ENCODE data around the gene AMPH.

Gene AMPH

DNA sequence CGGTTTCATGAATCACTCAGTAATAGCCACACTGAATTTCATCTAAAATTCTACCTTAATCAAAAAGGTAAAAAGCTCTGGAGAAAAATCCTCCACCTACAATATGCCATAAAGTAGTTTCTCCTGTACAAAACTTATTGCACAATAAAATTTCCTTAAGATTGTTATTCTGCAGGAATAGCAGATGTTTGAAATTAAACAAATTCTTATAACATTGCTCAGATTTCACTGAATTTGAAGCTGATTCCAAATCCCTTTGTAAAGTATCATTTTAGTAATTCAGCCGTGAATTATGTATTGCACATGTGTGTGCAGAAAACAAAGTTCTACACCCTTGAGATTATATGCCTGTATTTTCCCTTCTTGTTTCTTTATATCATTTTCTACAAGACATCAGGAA is 123.8 kb downstream of the AMPH start:
- H2BK5ac ChIP-seq (ENCODE audit: low read length), result no peak overlapping the region
- H3K27me3 ChIP-seq (ENCODE audit: insufficient read depth, low read length, poor library complexity), result no peaks in the 10 kb centered on the region
- no peak overlapping the region for H3K56ac ChIP-seq (ENCODE audit: low read length)
- no peak overlapping the region for H2BK15ac ChIP-seq (replicated peaks; ENCODE audit: low read depth)
- no peaks in the 10 kb centered on the region for H3K79me1 ChIP-seq (ENCODE audit: low read length)
- H3K79me2 ChIP-seq (ENCODE audit: control insufficient read depth, insufficient read depth, low read length), result no peaks in the 10 kb centered on the region
- H3K27ac ChIP-seq (ENCODE audit: low read depth, low read length), result no peak overlapping the region
- no peak overlapping the region for H3K4me3 ChIP-seq (ENCODE audit: low read length)
- H3K18ac ChIP-seq (ENCODE audit: low read length), result no peak overlapping the region
- H3K23ac ChIP-seq (ENCODE audit: low read length), result no peak overlapping the region
- no peak overlapping the region for H3K4me2 ChIP-seq (ENCODE audit: low read length)
- no peaks in the 10 kb centered on the region for H3K4me1 ChIP-seq (ENCODE audit: control insufficient read depth, low read depth, low read length)
- H3K4ac ChIP-seq (ENCODE audit: low read depth, low read length), result no peak overlapping the region
- WGBS (ENCODE audit: extremely low coverage, insufficient coverage, low lambda C conversion rate), result no CpG with 5 or more reads among the region's 2 CpGs
- no peak overlapping the region for H4K8ac ChIP-seq (ENCODE audit: low read depth, low read length)
- DNase-seq, result no peak
- H3K36me3 ChIP-seq (ENCODE audit: control insufficient read depth, insufficient read depth, low read length), result no peaks in the 10 kb centered on the region
- H2BK120ac ChIP-seq (ENCODE audit: low read depth, low read length), result no peak overlapping the region
- no peak overlapping the region for H4K5ac ChIP-seq (ENCODE audit: low read length)
- H2AK5ac ChIP-seq (ENCODE audit: low read length), result no peak overlapping the region
- no peak overlapping the region for H3K9ac ChIP-seq (ENCODE audit: low read length)

- H3K79me1 ChIP-seq (ENCODE audit: low read length), result no peaks in the 10 kb centered on the region
- H3K79me2 ChIP-seq (ENCODE audit: control insufficient read depth, insufficient read depth, low read length), result no peaks in the 10 kb centered on the region
- no peak overlapping the region for H2BK15ac ChIP-seq (replicated peaks; ENCODE audit: low read depth)
- H3K4me2 ChIP-seq (ENCODE audit: low read length), result no peak overlapping the region
- no peak overlapping the region for H2AK5ac ChIP-seq (ENCODE audit: low read length)
- H4K8ac ChIP-seq (ENCODE audit: low read depth, low read length), result no peak overlapping the region
- H3K18ac ChIP-seq (ENCODE audit: low read length), result no peak overlapping the region
- no peak overlapping the region for H3K9ac ChIP-seq (ENCODE audit: low read length)
- no peak for DNase-seq
- WGBS (ENCODE audit: extremely low coverage, insufficient coverage, low lambda C conversion rate), result no CpG with 5 or more reads among the region's 3 CpGs
- H4K5ac ChIP-seq (ENCODE audit: low read length), result no peak overlapping the region
- H3K4me1 ChIP-seq (ENCODE audit: control insufficient read depth, low read depth, low read length), result no peaks in the 10 kb centered on the region
- H3K27me3 ChIP-seq (ENCODE audit: insufficient read depth, low read length, poor library complexity), result no peaks in the 10 kb centered on the region
- no peak overlapping the region for H2BK120ac ChIP-seq (ENCODE audit: low read depth, low read length)
- H2BK5ac ChIP-seq (ENCODE audit: low read length), result no peak overlapping the region
- no peak overlapping the region for H3K56ac ChIP-seq (ENCODE audit: low read length)
- no peaks in the 10 kb centered on the region for H3K36me3 ChIP-seq (ENCODE audit: control insufficient read depth, insufficient read depth, low read length)
- H3K23ac ChIP-seq (ENCODE audit: low read length), result no peak overlapping the region
- H3K4ac ChIP-seq (ENCODE audit: low read depth, low read length), result no peak overlapping the region
- H3K27ac ChIP-seq (ENCODE audit: low read depth, low read length), result no peak overlapping the region
- H3K4me3 ChIP-seq (ENCODE audit: low read length), result no peak overlapping the region
Measured at GRCh38 chr7:38506756-38507155, 124.4 kb downstream of the AMPH start.

DNA sequence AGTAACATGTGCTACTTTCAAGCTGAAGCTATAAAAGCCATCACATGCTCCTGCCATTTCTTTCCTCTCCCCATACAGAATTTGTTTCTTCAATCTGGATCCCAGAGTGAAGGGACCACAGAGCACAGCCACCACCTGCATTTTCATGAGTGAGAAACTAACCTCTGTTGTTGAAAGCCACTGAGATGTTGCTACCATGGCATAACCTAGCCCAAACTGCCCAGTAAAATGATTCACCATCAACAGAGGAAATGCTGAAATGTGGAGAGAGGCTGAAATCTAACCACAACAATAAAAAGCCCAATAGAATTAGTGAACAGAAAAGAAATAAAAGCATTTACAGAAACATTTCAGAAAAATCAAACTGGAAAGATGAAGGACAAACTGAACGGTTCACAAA is 125.2 kb downstream of the AMPH start:
- no peak overlapping the region for H3K18ac ChIP-seq (ENCODE audit: low read length)
- H3K4me1 ChIP-seq (ENCODE audit: control insufficient read depth, low read depth, low read length), result no peaks in the 10 kb centered on the region
- no CpG with 5 or more reads among the region's 1 CpG for WGBS (ENCODE audit: extremely low coverage, insufficient coverage, low lambda C conversion rate)
- no peak overlapping the region for H3K23ac ChIP-seq (ENCODE audit: low read length)
- H4K8ac ChIP-seq (ENCODE audit: low read depth, low read length), result no peak overlapping the region
- H3K4me3 ChIP-seq (ENCODE audit: low read length), result no peak overlapping the region
- H2BK15ac ChIP-seq (replicated peaks; ENCODE audit: low read depth), result no peak overlapping the region
- H3K4me2 ChIP-seq (ENCODE audit: low read length), result no peak overlapping the region
- H3K36me3 ChIP-seq (ENCODE audit: control insufficient read depth, insufficient read depth, low read length), result no peaks in the 10 kb centered on the region
- H3K79me1 ChIP-seq (ENCODE audit: low read length), result no peaks in the 10 kb centered on the region
- H3K4ac ChIP-seq (ENCODE audit: low read depth, low read length), result no peak overlapping the region
- H2BK5ac ChIP-seq (ENCODE audit: low read length), result no peak overlapping the region
- no peak for DNase-seq
- no peaks in the 10 kb centered on the region for H3K79me2 ChIP-seq (ENCODE audit: control insufficient read depth, insufficient read depth, low read length)
- no peak overlapping the region for H3K56ac ChIP-seq (ENCODE audit: low read length)
- no peaks in the 10 kb centered on the region for H3K27me3 ChIP-seq (ENCODE audit: insufficient read depth, low read length, poor library complexity)
- H2BK120ac ChIP-seq (ENCODE audit: low read depth, low read length), result no peak overlapping the region
- no peak overlapping the region for H3K27ac ChIP-seq (ENCODE audit: low read depth, low read length)
- H2AK5ac ChIP-seq (ENCODE audit: low read length), result no peak overlapping the region
- no peak overlapping the region for H3K9ac ChIP-seq (ENCODE audit: low read length)
- no peak overlapping the region for H4K5ac ChIP-seq (ENCODE audit: low read length)

DNA sequence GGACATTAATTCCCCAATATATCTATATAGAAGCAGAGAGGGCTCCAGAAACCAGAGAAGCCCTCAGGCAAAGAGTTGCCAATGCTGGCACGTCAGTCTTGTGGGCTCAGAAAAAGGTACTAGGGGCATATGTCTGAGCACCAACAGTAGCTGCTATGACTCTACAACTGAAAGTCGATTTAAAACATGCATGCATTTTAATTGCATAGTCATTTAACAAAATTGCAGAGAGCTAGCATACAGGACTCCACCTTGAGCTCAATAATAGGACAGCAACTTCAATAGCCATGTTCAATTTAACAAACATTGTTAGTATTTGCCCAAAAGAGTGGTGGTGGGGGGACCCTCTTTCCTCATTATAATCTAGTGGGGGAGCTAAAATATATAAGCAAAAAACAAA is 126.5 kb downstream of the AMPH start:
- WGBS (ENCODE audit: extremely low coverage, insufficient coverage, low lambda C conversion rate), result no CpG with 5 or more reads among the region's 2 CpGs
- no peak for DNase-seq
- Histone ChIP-seq H3K23ac (ENCODE audit: low read length) (no peak overlapping the region), H2BK15ac (replicated peaks; ENCODE audit: low read depth) (no peak overlapping the region), H3K36me3 (ENCODE audit: control insufficient read depth, insufficient read depth, low read length) (no peaks in the 10 kb centered on the region), H2BK120ac (ENCODE audit: low read depth, low read length) (no peak overlapping the region), H3K27me3 (ENCODE audit: insufficient read depth, low read length, poor library complexity) (no peaks in the 10 kb centered on the region), H3K4me2 (ENCODE audit: low read length) (no peak overlapping the region), H3K9ac (ENCODE audit: low read length) (no peak overlapping the region), H3K4ac (ENCODE audit: low read depth, low read length) (no peak overlapping the region), H3K18ac (ENCODE audit: low read length) (no peak overlapping the region), H3K4me1 (ENCODE audit: control insufficient read depth, low read depth, low read length) (no peaks in the 10 kb centered on the region), H3K4me3 (ENCODE audit: low read length) (no peak overlapping the region), H4K8ac (ENCODE audit: low read depth, low read length) (no peak overlapping the region), H2AK5ac (ENCODE audit: low read length) (no peak overlapping the region), H3K27ac (ENCODE audit: low read depth, low read length) (no peak overlapping the region), H3K79me1 (ENCODE audit: low read length) (no peaks in the 10 kb centered on the region), H4K5ac (ENCODE audit: low read length) (no peak overlapping the region), H3K79me2 (ENCODE audit: control insufficient read depth, insufficient read depth, low read length) (no peaks in the 10 kb centered on the region), H3K56ac (ENCODE audit: low read length) (no peak overlapping the region), H2BK5ac (ENCODE audit: low read length) (no peak overlapping the region)

DNA sequence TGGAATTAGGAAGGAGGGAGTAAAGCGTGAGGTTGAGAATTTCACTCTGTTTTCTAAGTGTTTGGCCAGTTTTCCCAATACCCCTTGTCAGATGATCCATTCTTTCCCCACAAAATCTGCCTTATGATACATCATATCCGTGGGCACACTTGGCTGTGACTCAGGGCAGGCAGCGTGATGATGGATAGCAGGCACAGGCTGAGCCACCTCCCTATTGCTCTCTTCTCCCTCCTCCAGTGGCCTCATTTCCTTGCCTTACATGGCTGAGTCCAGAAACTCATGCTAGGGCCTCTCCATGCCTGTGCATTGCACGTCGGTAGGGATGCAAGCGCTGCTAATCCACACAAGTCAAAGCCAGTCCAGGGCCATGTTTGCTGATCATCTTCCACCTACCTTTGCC is 128.3 kb downstream of the AMPH start:
- Histone ChIP-seq H2AK5ac (ENCODE audit: low read length) (no peak overlapping the region), H3K4me3 (ENCODE audit: low read length) (no peak overlapping the region), H3K56ac (ENCODE audit: low read length) (no peak overlapping the region), H3K23ac (ENCODE audit: low read length) (no peak overlapping the region), H4K5ac (ENCODE audit: low read length) (no peak overlapping the region), H2BK5ac (ENCODE audit: low read length) (no peak overlapping the region), H3K36me3 (ENCODE audit: control insufficient read depth, insufficient read depth, low read length) (no peaks in the 10 kb centered on the region), H3K4me1 (ENCODE audit: control insufficient read depth, low read depth, low read length) (no peaks in the 10 kb centered on the region), H3K79me2 (ENCODE audit: control insufficient read depth, insufficient read depth, low read length) (no peaks in the 10 kb centered on the region), H3K18ac (ENCODE audit: low read length) (no peak overlapping the region), H4K8ac (ENCODE audit: low read depth, low read length) (no peak overlapping the region), H2BK15ac (replicated peaks; ENCODE audit: low read depth) (no peak overlapping the region), H3K4me2 (ENCODE audit: low read length) (no peak overlapping the region), H3K79me1 (ENCODE audit: low read length) (no peaks in the 10 kb centered on the region), H3K27me3 (ENCODE audit: insufficient read depth, low read length, poor library complexity) (no peaks in the 10 kb centered on the region), H3K9ac (ENCODE audit: low read length) (no peak overlapping the region), H3K27ac (ENCODE audit: low read depth, low read length) (no peak overlapping the region), H2BK120ac (ENCODE audit: low read depth, low read length) (no peak overlapping the region), H3K4ac (ENCODE audit: low read depth, low read length) (no peak overlapping the region)
- no peak for DNase-seq
- no CpG with 5 or more reads among the region's 6 CpGs for WGBS (ENCODE audit: extremely low coverage, insufficient coverage, low lambda C conversion rate)

DNA sequence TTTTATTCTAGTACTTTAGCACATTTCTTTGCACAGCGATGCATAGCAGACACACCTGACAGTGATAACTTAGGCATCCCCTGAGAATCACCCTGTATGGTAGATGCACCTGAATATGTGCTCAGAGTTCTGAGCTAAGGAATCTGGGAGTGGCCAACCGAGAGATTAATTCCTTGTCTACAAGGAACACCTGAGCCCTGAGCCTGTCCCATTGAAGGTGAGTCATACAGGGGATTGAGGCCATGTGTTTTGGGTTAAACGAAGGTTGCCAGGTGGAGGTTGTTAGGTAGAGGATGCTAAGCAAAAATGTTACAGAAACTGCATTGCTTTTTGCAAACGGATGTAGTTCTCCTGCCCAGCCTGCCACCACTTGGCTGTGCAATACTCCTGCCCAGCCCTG is 128.9 kb downstream of the AMPH start:
- H2AK5ac ChIP-seq (ENCODE audit: low read length), result no peak overlapping the region
- no peak overlapping the region for H4K8ac ChIP-seq (ENCODE audit: low read depth, low read length)
- no peaks in the 10 kb centered on the region for H3K36me3 ChIP-seq (ENCODE audit: control insufficient read depth, insufficient read depth, low read length)
- H3K79me2 ChIP-seq (ENCODE audit: control insufficient read depth, insufficient read depth, low read length), result no peaks in the 10 kb centered on the region
- H3K18ac ChIP-seq (ENCODE audit: low read length), result no peak overlapping the region
- no peak overlapping the region for H3K4me3 ChIP-seq (ENCODE audit: low read length)
- H3K23ac ChIP-seq (ENCODE audit: low read length), result no peak overlapping the region
- no peak overlapping the region for H3K9ac ChIP-seq (ENCODE audit: low read length)
- H3K79me1 ChIP-seq (ENCODE audit: low read length), result no peaks in the 10 kb centered on the region
- no peak overlapping the region for H3K27ac ChIP-seq (ENCODE audit: low read depth, low read length)
- no peak overlapping the region for H3K4ac ChIP-seq (ENCODE audit: low read depth, low read length)
- peak; percentile 47 for DNase-seq
- WGBS (ENCODE audit: extremely low coverage, insufficient coverage, low lambda C conversion rate), result no CpG with 5 or more reads among the region's 4 CpGs
- H4K5ac ChIP-seq (ENCODE audit: low read length), result no peak overlapping the region
- H3K4me2 ChIP-seq (ENCODE audit: low read length), result no peak overlapping the region
- H3K56ac ChIP-seq (ENCODE audit: low read length), result no peak overlapping the region
- no peak overlapping the region for H2BK5ac ChIP-seq (ENCODE audit: low read length)
- no peaks in the 10 kb centered on the region for H3K4me1 ChIP-seq (ENCODE audit: control insufficient read depth, low read depth, low read length)
- no peak overlapping the region for H2BK15ac ChIP-seq (replicated peaks; ENCODE audit: low read depth)
- no peak overlapping the region for H2BK120ac ChIP-seq (ENCODE audit: low read depth, low read length)
- H3K27me3 ChIP-seq (ENCODE audit: insufficient read depth, low read length, poor library complexity), result no peaks in the 10 kb centered on the region

All from mesendoderm (in vitro differentiated cells).